ENCODE data around the gene GNL3L. TPM values are rescaled to one million over a fixed set of nuclear protein-coding genes. Genes with fewer than 3 reads are reported as not detected.
"Not testable (repeated sequence)": the region's sequence is repeated elsewhere in the genome, so short reads cannot be mapped to it uniquely, and the experiment has no call there.

Gene GNL3L
- total RNA-seq (10 to 100 TPM; 35.9 to 38.2 TPM), total RNA-seq (61.4 to 72.3 reads per million in 2 donors)

GRCh38 chrX:54529552-54530356 is at the start of gene GNL3L:
Gene GNL3L, plus strand, starts transcription at chrX:54530219. Its CDS starts 2,348 bp downstream, at chrX:54532567.
- ATAC-seq, result peak; percentile 88
- H3K4me1 Mint-ChIP-seq, result peaks cover 22% of the 10 kb centered on the region

GRCh38 chrX:54482839-54483593 is 47.0 kb upstream of the GNL3L start:
- Mint-ChIP-seq H3K4me1 (peaks cover 2% of the 10 kb centered on the region), H3K4me3 (no peak overlapping the region), H3K36me3 (ENCODE audit: low read depth) (no peaks in the 10 kb centered on the region), H3K27me3 (no peaks in the 10 kb centered on the region), H3K27ac (no peak overlapping the region)
- DNase-seq (no peak), ATAC-seq (no peak)
- no peaks in the 10 kb centered on the region for H3K9me3 ChIP-seq (ENCODE audit: control insufficient read depth, low read length, poor library complexity, severe bottlenecking)

More at GRCh38 chrX:54529552-54530356, at the start of gene GNL3L:
- Mint-ChIP-seq H3K27me3 (no peaks in the 10 kb centered on the region), H3K4me3 (peak within 1 kb of the TSS; percentile 91), H3K27ac (peak within 1 kb of the TSS; percentile 92), H3K36me3 (ENCODE audit: low read depth) (peaks cover 2% of the 10 kb centered on the region)
- DNase-seq, result peak; percentile 54 to 74 (median 70)
- H3K9me3 ChIP-seq (ENCODE audit: control insufficient read depth, low read length, poor library complexity, severe bottlenecking), result peaks cover 3% of the 10 kb centered on the region

GRCh38 chrX:54483946-54484345 is 46.1 kb upstream of the GNL3L start:
- DNase-seq, result no peak
- H3K4me1 Mint-ChIP-seq, result peaks cover 2% of the 10 kb centered on the region
- ATAC-seq, result no peak
- no peaks in the 10 kb centered on the region for H3K27me3 Mint-ChIP-seq
- no peaks in the 10 kb centered on the region for H3K36me3 Mint-ChIP-seq (ENCODE audit: low read depth)
- H3K27ac Mint-ChIP-seq, result no peak overlapping the region
- no peak overlapping the region for H3K4me3 Mint-ChIP-seq
- no peaks in the 10 kb centered on the region for H3K9me3 ChIP-seq (ENCODE audit: control insufficient read depth, low read length, poor library complexity, severe bottlenecking)

- peaks cover 2% of the 10 kb centered on the region for H3K4me1 Mint-ChIP-seq
- ATAC-seq (no peak), DNase-seq (no peak)
- H3K4me3 Mint-ChIP-seq, result no peak overlapping the region
- H3K27ac Mint-ChIP-seq, result no peak overlapping the region
- H3K9me3 ChIP-seq (ENCODE audit: control insufficient read depth, low read length, poor library complexity, severe bottlenecking), result no peaks in the 10 kb centered on the region
- H3K36me3 Mint-ChIP-seq (ENCODE audit: low read depth), result no peaks in the 10 kb centered on the region
- no peaks in the 10 kb centered on the region for H3K27me3 Mint-ChIP-seq
These were observed 45.4 kb upstream of the GNL3L start for GRCh38 chrX:54484666-54485065.

- not testable (repeated sequence) for H3K4me1 Mint-ChIP-seq, ATAC-seq
These were observed 40.2 kb upstream of the GNL3L start for GRCh38 chrX:54489819-54490218.

GRCh38 chrX:54492340-54492739 is 37.7 kb upstream of the GNL3L start:
- no peak overlapping the region for H3K27ac Mint-ChIP-seq
- H3K4me1 Mint-ChIP-seq, result peaks cover 8% of the 10 kb centered on the region
- no peak for DNase-seq
- H3K9me3 ChIP-seq (ENCODE audit: control insufficient read depth, low read length, poor library complexity, severe bottlenecking), result no peaks in the 10 kb centered on the region
- no peak overlapping the region for H3K4me3 Mint-ChIP-seq
- no peak for ATAC-seq
- peaks cover 4% of the 10 kb centered on the region for H3K36me3 Mint-ChIP-seq (ENCODE audit: low read depth)
- peaks cover 11% of the 10 kb centered on the region for H3K27me3 Mint-ChIP-seq

More at GRCh38 chrX:54489819-54490218, 40.2 kb upstream of the GNL3L start:
- H3K27ac Mint-ChIP-seq; H3K4me3 Mint-ChIP-seq; H3K27me3 Mint-ChIP-seq; H3K36me3 Mint-ChIP-seq (ENCODE audit: low read depth); DNase-seq; H3K9me3 ChIP-seq (ENCODE audit: control insufficient read depth, low read length, poor library complexity, severe bottlenecking): not testable (repeated sequence)

GRCh38 chrX:54494166-54494988 is 35.6 kb upstream of the GNL3L start:
- no peak overlapping the region for H3K27ac Mint-ChIP-seq
- ATAC-seq, result no peak
- H3K9me3 ChIP-seq (ENCODE audit: control insufficient read depth, low read length, poor library complexity, severe bottlenecking), result no peaks in the 10 kb centered on the region

GRCh38 chrX:54494989-54495813 is 34.8 kb upstream of the GNL3L start:
- Mint-ChIP-seq H3K27ac (no peak overlapping the region), H3K36me3 (ENCODE audit: low read depth) (peaks cover 4% of the 10 kb centered on the region), H3K27me3 (peaks cover 19% of the 10 kb centered on the region), H3K4me1 (peaks cover 11% of the 10 kb centered on the region), H3K4me3 (peak overlapping the region; percentile 84)
- no peaks in the 10 kb centered on the region for H3K9me3 ChIP-seq (ENCODE audit: control insufficient read depth, low read length, poor library complexity, severe bottlenecking)
- no peak for ATAC-seq
- no peak for DNase-seq

More at GRCh38 chrX:54494166-54494988, 35.6 kb upstream of the GNL3L start:
- Mint-ChIP-seq H3K36me3 (ENCODE audit: low read depth) (peaks cover 4% of the 10 kb centered on the region), H3K27me3 (peaks cover 19% of the 10 kb centered on the region), H3K4me1 (peaks cover 11% of the 10 kb centered on the region), H3K4me3 (peak overlapping the region; percentile 76)
- no peak for DNase-seq

- DNase-seq (peak; percentile 7 to 13 (median 13)), ATAC-seq (peak; percentile 40)
- no peaks in the 10 kb centered on the region for H3K9me3 ChIP-seq (ENCODE audit: control insufficient read depth, low read length, poor library complexity, severe bottlenecking)
- peaks cover 11% of the 10 kb centered on the region for H3K4me1 Mint-ChIP-seq
- peaks cover 4% of the 10 kb centered on the region for H3K36me3 Mint-ChIP-seq (ENCODE audit: low read depth)
- peak within 1 kb of the TSS; percentile 65 for H3K27ac Mint-ChIP-seq
- H3K27me3 Mint-ChIP-seq, result peaks cover 19% of the 10 kb centered on the region
- peak within 1 kb of the TSS; percentile 84 for H3K4me3 Mint-ChIP-seq
These were observed 34.1 kb upstream of the GNL3L start, which contains the start of gene FGD1 for GRCh38 chrX:54495814-54496516. Gene FGD1, minus strand, starts transcription at chrX:54496234. Its CDS starts 802 bp downstream, at chrX:54495432.

GRCh38 chrX:54496517-54496852 is 33.5 kb upstream of the GNL3L start:
- Mint-ChIP-seq H3K27me3 (peaks cover 19% of the 10 kb centered on the region), H3K4me3 (peak overlapping the region; percentile 84), H3K4me1 (peaks cover 11% of the 10 kb centered on the region), H3K27ac (peak overlapping the region; percentile 65), H3K36me3 (ENCODE audit: low read depth) (peaks cover 4% of the 10 kb centered on the region)
- H3K9me3 ChIP-seq (ENCODE audit: control insufficient read depth, low read length, poor library complexity, severe bottlenecking), result no peaks in the 10 kb centered on the region
- ATAC-seq (no peak), DNase-seq (no peak)

GRCh38 chrX:54496936-54497335 is 33.1 kb upstream of the GNL3L start:
- DNase-seq, result no peak
- Mint-ChIP-seq H3K27me3 (peaks cover 19% of the 10 kb centered on the region), H3K27ac (peak overlapping the region; percentile 65), H3K4me1 (peaks cover 11% of the 10 kb centered on the region), H3K4me3 (peak overlapping the region; percentile 84), H3K36me3 (ENCODE audit: low read depth) (peaks cover 4% of the 10 kb centered on the region)
- no peak for ATAC-seq
- no peaks in the 10 kb centered on the region for H3K9me3 ChIP-seq (ENCODE audit: control insufficient read depth, low read length, poor library complexity, severe bottlenecking)

GRCh38 chrX:54509400-54509799 is 20.6 kb upstream of the GNL3L start:
- no peak overlapping the region for H3K27ac Mint-ChIP-seq
- ATAC-seq (no peak), DNase-seq (no peak)
- peaks cover 2% of the 10 kb centered on the region for H3K36me3 Mint-ChIP-seq (ENCODE audit: low read depth)
- H3K9me3 ChIP-seq (ENCODE audit: control insufficient read depth, low read length, poor library complexity, severe bottlenecking), result no peaks in the 10 kb centered on the region
- no peaks in the 10 kb centered on the region for H3K4me1 Mint-ChIP-seq
- no peak overlapping the region for H3K4me3 Mint-ChIP-seq
- no peaks in the 10 kb centered on the region for H3K27me3 Mint-ChIP-seq
